ENCODE measurements around the gene CIITA. TPM values are rescaled to one million over a fixed set of nuclear protein-coding genes. Genes with fewer than 3 reads are reported as not detected.

Gene CIITA
- total and polyA plus RNA-seq, 2 experiments from 2014 or later, result 0.06 to 1.1 TPM

DNA sequence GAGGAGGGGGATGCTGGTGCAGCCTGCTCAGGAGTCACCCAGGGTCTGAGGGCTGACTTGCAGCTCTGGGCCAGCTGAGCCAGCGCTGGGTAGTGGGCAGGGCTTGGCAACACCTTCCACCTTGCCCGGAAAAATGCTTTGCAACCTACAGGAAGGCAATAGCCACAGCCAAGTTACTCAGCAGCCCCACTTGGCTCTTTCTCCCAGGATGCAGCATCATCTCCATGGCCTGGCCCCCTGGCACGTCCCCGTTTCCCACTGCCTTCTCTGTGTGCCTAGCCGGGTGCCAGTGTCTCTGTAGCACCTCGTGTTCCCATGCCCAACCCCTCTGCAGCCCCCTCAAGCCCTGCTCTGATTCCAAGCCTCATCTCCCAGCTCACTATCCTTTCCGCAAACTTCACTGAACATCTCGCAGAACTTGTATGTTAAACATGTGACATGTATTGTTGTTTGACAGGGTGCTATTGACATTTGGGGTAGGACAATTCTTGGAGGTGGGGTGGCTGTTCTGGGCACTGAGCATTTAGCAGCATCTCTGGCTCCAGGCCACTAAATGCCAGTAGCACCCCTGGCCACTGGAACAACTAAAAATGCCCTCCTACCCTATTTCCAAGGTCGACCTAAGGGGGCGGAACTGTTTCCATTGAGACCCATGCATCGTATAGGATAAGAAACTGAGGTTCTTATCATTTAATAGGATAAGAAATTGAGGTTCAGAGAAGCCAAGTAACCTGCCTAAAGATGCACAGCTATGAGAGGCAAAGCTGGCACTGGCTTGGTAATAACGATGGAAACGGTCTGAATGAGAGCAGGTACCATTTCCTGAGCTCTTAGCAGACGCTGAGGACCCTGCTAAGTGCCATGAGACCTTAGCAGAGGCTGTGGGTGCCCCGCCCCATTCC, 53.1 kb downstream of the CIITA start:
- Histone ChIP-seq H3K4me1 (ENCODE audit: low read depth) (no peaks in the 10 kb centered on the region), H3K4me3 (no peak overlapping the region), H3K9me3 (ENCODE audit: low read depth) (no peaks in the 10 kb centered on the region), H3K27ac (no peak overlapping the region), H3K27me3 (no peaks in the 10 kb centered on the region), H3K36me3 (peaks cover 7% of the 10 kb centered on the region)
- TF ChIP-seq, protein P1, sequence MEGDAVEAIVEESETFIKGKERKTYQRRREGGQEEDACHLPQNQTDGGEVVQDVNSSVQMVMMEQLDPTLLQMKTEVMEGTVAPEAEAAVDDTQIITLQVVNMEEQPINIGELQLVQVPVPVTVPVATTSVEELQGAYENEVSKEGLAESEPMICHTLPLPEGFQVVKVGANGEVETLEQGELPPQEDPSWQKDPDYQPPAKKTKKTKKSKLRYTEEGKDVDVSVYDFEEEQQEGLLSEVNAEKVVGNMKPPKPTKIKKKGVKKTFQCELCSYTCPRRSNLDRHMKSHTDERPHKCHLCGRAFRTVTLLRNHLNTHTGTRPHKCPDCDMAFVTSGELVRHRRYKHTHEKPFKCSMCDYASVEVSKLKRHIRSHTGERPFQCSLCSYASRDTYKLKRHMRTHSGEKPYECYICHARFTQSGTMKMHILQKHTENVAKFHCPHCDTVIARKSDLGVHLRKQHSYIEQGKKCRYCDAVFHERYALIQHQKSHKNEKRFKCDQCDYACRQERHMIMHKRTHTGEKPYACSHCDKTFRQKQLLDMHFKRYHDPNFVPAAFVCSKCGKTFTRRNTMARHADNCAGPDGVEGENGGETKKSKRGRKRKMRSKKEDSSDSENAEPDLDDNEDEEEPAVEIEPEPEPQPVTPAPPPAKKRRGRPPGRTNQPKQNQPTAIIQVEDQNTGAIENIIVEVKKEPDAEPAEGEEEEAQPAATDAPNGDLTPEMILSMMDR (IDR thresholded peaks at IDR 0.05; ENCODE audit: low read depth, low read length), result no peak
- DNase-seq (ENCODE audit: low read depth in 1 of 2, low spot score in 1 of 2), result peak in 1 of 2 donors; percentile 37

DNA sequence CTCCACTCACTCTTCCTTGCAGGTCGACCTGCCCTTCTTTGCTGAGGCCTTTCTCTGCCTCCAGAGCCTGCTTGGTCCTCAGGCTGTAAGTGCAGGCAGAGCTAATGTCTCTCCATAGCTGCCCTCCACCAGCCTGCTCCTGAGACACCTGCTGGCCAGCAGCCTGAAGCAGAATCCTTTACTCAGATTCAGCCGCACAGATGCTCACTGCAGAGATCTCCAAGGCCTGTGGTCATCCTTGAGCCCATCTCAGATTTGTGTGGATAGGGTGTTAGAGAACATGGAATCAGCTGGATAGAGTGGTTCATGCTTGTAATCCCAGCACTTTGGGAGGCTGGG, 53.7 kb downstream of the CIITA start:
- no peak for DNase-seq (ENCODE audit: low read depth in 1 of 2, low spot score in 1 of 2)
- no peaks in the 10 kb centered on the region for H3K9me3 ChIP-seq (ENCODE audit: low read depth)
- H3K27ac ChIP-seq, result no peak overlapping the region
- peaks cover 7% of the 10 kb centered on the region for H3K36me3 ChIP-seq
- no peaks in the 10 kb centered on the region for H3K27me3 ChIP-seq
- no peak overlapping the region for H3K4me3 ChIP-seq
- no peaks in the 10 kb centered on the region for H3K4me1 ChIP-seq (ENCODE audit: low read depth)
- TF ChIP-seq, protein P1 (IDR thresholded peaks at IDR 0.05; ENCODE audit: low read depth, low read length), result no peak

DNA sequence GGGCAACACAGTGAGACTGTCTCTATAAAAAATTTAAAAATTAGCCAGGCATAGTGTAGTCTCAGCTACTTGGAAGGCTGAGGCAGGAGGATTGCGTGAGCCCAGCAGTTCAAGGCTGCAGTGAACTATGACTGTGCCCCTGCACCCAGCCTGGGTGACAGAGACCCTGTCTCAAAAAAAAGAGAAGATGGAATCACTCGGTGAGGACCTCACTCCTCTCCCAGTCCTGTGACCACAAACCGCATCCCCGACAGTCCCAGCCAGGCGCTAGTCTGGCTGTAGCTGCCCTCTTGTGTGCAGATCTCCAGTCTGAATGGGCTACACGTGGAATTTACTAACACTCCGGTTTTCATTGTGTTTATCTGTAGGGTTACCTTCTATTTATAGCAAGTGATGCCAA, 54.1 kb downstream of the CIITA start:
- Histone ChIP-seq H3K27me3 (no peaks in the 10 kb centered on the region), H3K4me3 (no peak overlapping the region), H3K27ac (no peak overlapping the region), H3K9me3 (ENCODE audit: low read depth) (no peaks in the 10 kb centered on the region), H3K4me1 (ENCODE audit: low read depth) (no peaks in the 10 kb centered on the region), H3K36me3 (peaks cover 7% of the 10 kb centered on the region)
- TF ChIP-seq, protein P1 (IDR thresholded peaks at IDR 0.05; ENCODE audit: low read depth, low read length), result no peak
- no peak for DNase-seq (ENCODE audit: low read depth in 1 of 2, low spot score in 1 of 2)

DNA sequence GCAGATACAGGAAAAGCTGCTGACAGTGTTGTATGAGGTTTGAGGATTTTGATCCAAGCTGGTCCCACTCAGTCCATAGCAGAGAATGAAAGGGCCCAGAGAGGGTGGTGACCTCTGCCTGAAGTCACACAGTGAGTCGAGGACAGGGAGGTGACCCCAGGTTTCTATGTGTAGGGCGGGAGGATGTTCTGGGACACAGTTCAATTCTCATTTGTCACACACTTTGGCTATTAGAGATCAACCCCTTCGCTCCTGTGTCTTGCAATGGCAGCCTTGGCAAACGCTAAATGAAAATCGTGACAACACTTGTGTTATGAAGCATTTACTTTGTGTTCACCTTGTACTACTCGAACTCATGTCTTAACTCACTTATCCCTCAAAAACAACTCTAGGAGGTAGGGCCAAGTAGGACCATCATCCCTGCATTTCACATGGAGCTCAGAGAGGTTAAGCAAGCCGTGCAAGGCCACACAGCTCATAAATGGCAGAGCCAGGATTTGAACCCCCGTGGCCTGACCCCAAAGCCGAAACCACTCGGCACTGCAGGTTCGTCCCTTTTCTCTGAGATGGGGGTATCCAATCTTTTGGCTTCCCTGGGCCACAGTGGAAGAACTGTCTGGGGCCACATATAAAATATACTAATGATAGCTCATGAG, 55.1 kb downstream of the CIITA start:
- H3K27ac ChIP-seq, result no peak overlapping the region
- no peak for DNase-seq (ENCODE audit: low read depth in 1 of 2, low spot score in 1 of 2)
- H3K36me3 ChIP-seq, result peaks cover 7% of the 10 kb centered on the region
- TF ChIP-seq, protein P1 (IDR thresholded peaks at IDR 0.05; ENCODE audit: low read depth, low read length), result no peak
- no peaks in the 10 kb centered on the region for H3K4me1 ChIP-seq (ENCODE audit: low read depth)
- H3K27me3 ChIP-seq, result no peaks in the 10 kb centered on the region
- no peak overlapping the region for H3K4me3 ChIP-seq
- H3K9me3 ChIP-seq (ENCODE audit: low read depth), result no peaks in the 10 kb centered on the region

DNA sequence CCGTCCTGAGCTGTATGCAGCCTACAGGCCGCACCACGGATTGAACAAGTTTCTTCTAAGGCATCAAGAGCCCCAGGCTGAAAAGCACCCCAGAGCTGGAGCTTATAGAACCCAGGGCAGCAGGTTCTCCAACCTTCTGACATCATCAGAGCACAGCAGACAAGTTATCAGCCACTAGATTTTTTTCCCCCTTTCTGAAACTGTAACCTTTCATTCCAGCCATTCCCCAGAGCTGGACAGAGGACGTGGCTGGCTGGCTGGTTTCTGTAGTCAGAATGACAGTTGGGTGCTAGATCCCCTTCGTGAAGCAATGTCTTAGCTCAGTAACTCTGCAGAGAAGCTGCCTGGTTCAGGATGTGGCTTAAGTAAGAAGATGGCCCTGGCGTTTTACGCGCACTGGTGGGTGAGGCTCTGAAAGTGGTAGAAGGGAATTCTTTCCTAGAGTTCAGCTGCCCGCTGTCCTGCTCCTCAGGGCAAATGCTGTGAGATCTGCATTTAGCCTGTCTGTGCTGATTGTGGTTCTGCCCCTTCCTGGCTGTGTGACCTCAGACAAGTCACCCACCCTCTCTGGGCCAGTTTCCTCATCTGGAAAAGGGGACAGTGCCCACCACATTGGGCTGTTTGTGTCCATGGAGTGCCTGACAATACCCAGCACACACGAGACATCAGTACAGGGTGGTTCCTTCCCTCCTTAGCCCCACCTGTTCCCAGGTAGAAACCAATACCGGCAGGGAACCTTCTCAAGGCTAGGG, 56.1 kb downstream of the CIITA start:
- H3K27me3 ChIP-seq, result no peaks in the 10 kb centered on the region
- peaks cover 7% of the 10 kb centered on the region for H3K36me3 ChIP-seq
- no peaks in the 10 kb centered on the region for H3K4me1 ChIP-seq (ENCODE audit: low read depth)
- H3K4me3 ChIP-seq, result no peak overlapping the region
- peak overlapping the region; percentile 51 for H3K27ac ChIP-seq
- TF ChIP-seq, protein P1 (IDR thresholded peaks at IDR 0.05; ENCODE audit: low read depth, low read length), result no peak
- H3K9me3 ChIP-seq (ENCODE audit: low read depth), result no peaks in the 10 kb centered on the region
- DNase-seq (ENCODE audit: low read depth in 1 of 2, low spot score in 1 of 2), result peak in 1 of 2 donors; percentile 49
